Parietal lobe (tissue), 2 donors: ENCODE data around the gene GYPC. TPM values are rescaled to one million over a fixed set of nuclear protein-coding genes. Genes with fewer than 3 reads are reported as not detected.

ENCODE experiments used
- small RNA-seq: library from RNA; depleted of rRNA; stranded (forward); fragments of <200 nt; gene quantifications from one replicate; pipeline ENCODE3, GENCODE V24; 2014; ENCODE audit warnings: low replicate concordance
- total RNA-seq: library from RNA; depleted of rRNA; stranded (reverse); fragments of >200 nt; gene quantifications from one replicate; pipeline ENCODE4 v1.2.3, GENCODE V29; 2014

GYPC gene, protein sequence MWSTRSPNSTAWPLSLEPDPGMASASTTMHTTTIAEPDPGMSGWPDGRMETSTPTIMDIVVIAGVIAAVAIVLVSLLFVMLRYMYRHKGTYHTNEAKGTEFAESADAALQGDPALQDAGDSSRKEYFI
- 8.5 TPM for total RNA-seq

DNA sequence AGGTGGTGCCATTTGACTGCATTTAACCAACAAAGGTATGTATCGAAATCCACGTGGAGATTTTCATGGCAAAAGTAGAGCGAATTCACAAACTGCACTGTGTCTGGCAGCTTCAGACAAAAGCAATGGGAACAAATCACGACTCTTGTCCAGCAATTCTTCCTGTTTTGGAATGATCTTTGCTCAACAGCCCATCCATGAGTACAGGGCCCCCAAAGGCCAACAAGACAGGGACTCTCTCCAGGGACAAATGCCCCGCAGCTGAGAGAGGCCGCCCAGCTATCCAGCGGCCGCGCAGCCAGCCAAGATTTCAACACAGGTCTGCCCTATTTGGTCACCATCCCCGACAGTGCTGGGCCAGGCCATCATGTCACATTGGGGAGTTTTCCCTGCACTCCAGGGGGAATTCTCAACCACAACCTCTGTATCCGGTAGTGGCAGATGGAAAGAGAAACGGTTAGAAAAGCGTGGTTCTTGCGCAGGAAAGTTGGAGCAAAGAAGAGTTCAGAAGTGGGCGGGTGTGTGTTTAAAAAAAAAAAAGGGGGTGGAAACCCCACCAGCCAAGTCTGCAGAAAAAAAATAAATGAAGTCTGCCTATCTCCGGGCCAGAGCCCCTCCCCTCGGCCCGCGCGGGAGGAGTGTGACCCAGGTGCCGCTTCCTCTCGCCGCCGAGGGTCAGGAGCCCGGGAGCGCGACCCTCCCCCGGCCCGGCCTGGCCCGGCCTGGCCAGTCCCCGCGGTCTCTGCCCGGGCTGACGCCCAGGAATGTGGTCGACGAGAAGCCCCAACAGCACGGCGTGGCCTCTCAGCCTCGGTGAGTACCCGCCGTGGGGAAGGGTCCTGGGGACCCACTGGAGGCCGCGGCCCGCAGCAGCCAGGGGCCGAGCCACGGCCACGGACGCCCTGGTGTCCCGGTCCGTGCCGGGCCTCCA, at the start of gene GYPC:
Gene GYPC, plus strand, starts transcription at position 659 of the 931 bp plus-strand sequence. Its CDS starts 106 bp downstream, at position 765.

Small RNAs within 50 kb of the gene (small RNA-seq; reads per million reads assigned to genes)
- gene RNU6-675P = not detected

Other genes starting within 250 kb of the GYPC start
- gene TEX51, start 242.7 kb downstream of the GYPC start, total RNA-seq = not detected